GM19193 (cell line): ENCODE data around the gene KRTAP5-7.
"Not testable (repeated sequence)": the region's sequence is repeated elsewhere in the genome, so short reads cannot be mapped to it uniquely, and the experiment has no call there.

Source experiments
- POLR2A ChIP-seq: IDR thresholded peaks from 4 replicates; pipeline ENCODE4 v1.6.1; 2011; ENCODE audit not compliant: insufficient read depth, insufficient read length; ENCODE audit errors: extremely low read depth

KRTAP5-7 gene

GRCh38 chr11:71526796-71527575 is at the start of gene KRTAP5-7:
KRTAP5-7 (plus strand) TSS chr11:71527267; CDS start chr11:71527301, 34 bp downstream.
- TF ChIP-seq POLR2A: not testable (repeated sequence)

GRCh38 chr11:71477641-71478527 is 49.2 kb upstream of the KRTAP5-7 start:
- no peak for TF ChIP-seq POLR2A

DNA sequence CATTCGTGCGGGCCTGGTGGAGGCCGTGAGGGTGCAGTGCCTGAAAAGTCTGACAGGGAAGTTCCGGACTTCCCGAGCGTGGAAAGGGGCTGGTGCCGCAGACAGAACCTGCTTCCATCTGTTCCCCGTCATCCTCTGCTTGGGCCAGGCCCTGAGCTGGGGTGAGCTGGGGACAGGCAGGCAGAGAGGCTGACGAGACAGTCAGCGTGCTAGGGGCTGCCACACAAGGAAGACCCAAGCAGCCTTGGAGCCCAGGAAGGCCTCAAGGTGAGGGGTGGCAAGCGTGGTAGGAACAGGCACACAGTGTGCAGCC is 48.6 kb upstream of the KRTAP5-7 start:
- TF ChIP-seq POLR2A: no peak

DNA sequence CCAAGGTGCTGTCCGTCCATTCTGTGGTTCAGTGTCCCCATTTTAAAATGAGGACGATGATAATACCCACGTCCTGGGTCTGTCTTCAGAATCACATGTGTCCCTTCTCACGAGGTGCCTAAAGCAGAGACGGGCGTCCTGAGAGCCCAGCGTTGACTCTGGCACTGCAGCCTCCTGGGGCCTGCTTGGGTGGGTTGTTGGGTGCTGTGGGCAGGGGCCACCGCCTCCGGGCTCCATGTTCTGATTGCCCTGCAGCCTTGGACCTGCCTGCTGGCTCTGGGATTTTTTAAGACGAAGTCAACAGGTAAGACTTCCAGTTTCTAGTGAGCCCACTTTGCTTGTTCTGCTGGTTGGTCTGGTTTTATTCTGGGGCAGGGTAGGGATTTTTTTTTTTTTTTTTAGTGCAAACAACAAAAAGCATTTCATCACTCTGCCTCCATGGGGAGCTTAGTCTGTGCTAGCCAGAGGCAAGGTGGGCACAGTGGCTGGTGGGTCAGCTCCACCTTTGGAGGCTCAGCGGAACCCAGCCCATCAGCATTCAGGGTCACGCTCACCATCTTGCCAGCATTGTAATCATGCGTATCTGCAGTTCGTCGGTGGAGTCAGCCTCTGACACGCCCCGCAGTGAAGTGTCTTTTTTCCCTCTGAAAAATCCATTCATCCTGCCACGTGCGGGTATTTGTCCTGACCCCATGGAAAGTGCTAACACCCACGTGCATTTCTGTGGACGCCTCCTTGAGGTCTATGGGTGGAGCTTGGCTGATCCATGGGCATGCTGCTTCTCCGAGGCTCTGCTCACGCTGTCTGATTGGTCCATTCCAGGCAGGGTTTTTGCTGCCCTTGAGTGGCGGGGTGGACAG is 45.7 kb upstream of the KRTAP5-7 start:
- no peak for TF ChIP-seq POLR2A

GRCh38 chr11:71482216-71482615 is 44.9 kb upstream of the KRTAP5-7 start:
- no peak for TF ChIP-seq POLR2A

DNA sequence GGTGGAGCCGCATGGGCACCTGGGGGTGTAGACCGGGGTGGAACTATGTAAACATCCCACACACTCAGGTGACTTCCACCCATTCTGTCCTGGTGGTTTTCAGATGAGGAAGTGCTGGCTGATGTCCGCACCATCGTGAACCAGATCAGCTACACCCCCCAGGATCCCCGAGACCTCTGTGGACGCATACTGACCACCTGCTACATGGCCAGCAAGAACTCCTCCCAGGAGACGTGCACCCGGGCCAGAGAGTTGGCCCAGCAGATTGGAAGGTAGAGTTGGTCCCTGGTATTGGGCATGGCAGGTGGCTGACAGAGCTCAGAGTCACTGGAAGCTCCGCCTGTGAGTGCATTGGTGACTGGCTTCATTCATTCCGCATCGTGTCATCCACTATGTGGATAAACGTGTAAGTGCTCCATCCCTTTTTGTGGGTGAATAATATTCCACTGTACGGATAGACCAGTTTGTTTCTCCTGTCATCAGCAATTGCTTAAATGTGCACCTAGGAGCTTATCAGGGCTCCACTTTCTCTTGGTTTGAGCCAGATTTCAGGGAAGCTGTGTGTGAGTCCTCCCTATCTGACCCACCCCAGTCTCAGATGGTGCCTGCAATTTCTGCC is 44.2 kb upstream of the KRTAP5-7 start:
- TF ChIP-seq POLR2A: no peak

DNA sequence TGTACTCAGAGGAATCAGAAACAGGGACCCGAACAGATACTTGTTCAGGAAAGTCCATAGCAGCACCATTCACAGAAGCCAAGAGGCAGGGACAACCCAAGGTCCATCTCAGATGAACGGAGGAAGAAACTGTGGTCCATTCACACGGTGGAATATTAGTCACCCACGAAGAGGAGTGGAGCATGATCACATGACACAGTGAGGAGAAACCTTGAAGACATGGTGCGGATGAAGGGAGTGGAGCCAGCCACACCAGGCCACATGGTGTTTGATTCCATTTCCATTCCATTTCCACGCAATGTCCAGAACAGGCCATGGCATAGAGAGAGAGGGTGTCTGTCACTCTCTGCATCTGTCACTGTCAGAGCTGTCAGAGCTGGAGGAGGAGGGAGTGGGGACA is 43.4 kb upstream of the KRTAP5-7 start:
- no peak for TF ChIP-seq POLR2A

DNA sequence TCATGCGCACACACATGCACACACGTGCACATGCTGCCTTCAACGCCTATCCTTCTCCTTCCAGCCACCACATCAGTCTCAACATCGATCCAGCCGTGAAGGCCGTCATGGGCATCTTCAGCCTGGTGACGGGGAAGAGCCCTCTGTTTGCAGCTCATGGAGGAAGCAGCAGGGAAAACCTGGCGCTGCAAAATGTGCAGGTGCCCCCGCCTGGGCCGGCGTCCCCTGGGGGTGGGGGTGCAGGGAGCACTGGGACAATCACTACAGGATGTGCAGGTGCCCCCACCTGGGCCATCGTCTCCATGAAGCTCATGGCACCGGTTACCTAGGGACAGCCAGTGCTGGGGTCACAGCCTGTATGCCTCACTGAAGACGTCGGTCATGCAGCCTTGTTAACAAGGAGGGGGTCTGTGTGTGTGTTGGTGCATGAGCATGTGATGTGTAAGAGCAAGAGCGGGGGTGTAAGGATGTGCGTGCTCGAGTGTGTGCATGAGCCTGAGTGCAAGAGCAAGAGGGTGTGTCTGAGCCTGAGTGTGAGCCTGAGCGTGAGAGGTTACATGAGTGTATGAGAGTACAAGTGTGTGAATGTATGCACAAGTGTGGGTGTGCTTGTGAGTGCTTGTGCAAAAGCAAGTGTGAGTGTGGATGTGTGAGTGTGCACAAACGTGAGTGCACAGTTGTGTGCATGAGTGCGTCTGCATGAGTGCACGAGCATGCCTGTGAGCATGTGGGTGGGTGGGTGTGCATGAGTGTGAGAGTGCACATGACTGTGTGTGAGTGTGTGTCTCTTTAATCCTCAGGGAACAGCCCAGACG is 42.6 kb upstream of the KRTAP5-7 start:
- TF ChIP-seq POLR2A: no peak

DNA sequence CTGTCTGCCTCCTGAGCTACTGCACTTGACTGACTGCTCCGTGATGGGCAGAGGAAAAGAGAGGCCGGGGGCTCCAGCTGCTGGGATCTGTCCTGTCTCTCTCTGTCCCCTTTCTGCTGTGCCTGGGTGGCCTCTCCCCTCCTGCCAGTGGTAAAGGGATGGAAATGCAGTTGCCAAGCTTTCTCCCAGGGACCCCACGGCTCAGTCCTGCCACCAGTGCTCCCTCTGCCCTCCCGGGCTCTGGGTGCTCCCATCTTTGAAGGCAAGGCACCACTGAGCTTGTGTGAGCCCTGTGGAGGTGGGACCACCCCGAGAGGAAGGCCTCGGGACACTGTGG is 42.0 kb upstream of the KRTAP5-7 start:
- no peak for TF ChIP-seq POLR2A

DNA sequence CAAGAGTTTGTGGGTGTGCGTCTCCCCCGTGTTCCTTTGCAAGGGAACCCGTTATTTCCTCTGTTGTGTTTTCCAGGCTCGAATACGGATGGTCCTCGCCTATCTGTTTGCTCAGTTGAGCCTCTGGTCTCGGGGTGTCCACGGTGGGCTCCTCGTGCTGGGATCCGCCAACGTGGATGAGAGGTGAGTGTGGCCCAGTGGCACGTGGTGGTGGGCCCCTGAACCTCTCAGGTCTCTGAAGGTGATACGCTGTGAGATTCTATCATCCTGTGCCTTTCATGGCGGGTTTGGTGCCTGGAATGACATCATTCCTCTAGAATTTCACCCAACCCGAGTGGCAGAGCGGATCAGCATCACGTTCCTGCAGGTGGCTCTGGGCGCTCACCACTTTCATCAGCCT is 41.6 kb upstream of the KRTAP5-7 start:
- no peak for TF ChIP-seq POLR2A

DNA sequence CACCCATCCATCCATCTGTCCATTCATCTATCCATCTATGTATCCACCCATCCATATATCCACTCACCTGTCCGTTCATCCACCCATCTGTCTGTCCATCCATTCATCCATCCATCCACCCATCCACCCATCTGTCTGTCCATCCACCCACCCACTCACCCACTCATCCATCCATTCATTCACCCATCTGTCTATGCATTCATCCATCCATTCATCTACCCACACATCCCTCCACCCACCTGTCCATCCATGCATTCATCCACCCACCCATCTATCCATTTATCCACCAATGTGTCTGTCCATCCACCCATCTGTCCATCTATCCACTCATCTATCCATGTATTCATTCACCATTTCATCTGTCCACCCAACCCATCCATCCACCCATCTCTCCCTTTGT is 40.7 kb upstream of the KRTAP5-7 start:
- TF ChIP-seq POLR2A: no peak

DNA sequence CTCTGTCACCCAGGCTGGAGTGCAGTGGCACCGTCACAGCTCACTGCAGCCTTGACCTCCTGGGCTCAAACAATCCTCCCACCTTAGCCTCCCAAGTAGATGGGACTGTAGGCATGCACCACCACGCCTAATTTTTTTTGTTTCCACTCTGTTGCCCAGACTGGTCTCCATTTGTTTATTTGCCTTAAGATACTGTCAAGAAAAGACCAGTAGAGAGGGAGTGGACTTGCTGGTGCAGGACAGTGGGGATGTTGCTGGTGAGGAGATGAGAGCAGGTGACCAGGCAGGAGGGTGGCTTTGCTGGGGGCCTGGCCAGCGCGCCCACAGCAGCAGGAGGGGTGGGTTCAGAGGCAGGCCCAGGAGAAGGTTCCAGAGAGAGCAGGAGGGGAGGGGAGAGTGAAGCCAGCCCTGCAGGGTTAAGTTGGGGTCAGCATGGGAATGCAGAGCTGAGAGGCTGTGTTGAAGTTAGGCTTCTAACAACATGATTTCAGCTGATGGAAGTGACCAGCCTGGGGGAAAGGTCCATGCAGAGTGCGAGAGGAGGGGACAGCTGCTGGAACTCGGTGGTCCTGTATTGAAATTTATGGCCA is 38.3 kb upstream of the KRTAP5-7 start:
- TF ChIP-seq POLR2A: no peak

DNA sequence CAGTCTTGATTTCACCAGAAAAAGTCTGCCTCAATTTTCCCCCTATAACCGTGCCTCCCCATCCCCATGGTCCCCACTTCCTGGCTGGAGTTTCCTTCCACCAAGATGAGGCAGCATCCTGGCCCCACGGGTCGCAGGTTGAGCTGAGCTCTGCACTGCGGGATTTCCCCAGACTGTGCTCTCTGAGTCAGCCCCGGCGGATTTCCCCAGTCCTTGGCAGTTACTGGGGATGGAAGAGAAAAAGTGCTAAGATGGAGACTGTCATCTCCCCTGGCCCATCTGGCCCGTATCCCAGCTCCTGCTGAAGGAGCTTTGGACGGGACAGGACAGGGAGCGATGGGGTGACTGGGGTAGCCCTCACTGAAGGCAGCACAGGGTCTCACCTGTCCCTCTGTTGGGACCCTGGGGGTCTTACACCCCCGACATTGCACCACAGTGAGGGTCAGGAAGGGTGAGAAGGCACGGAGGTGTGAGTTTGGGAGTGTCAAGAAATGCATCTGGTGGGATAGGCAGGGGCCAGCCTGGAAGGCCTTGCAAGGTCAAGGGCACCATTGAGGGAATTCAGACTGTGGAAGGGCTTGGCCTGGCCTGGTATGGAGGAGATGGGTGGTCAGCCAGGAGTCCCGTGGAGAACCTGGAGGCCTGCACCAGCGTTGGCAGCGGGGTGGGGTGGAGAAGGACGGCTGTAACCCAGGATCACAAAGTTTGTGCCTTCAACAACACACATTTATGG is 37.6 kb upstream of the KRTAP5-7 start:
- no peak for TF ChIP-seq POLR2A
